PC-3 (cell line): ENCODE measurements around the gene SERAC1. TPM values are rescaled to one million over a fixed set of nuclear protein-coding genes. Genes with fewer than 3 reads are reported as not detected.

Experiments
- ATAC-seq: fragments of 200-7000 bp; cut with Tn5 transposase; 2 replicates; pipeline ENCODE4 v1.9.1; 2020; ENCODE audit warnings: mild to moderate bottlenecking, moderate library complexity
- BruUV-seq: library from RNA; stranded (reverse); fragments of 400-500 nt; replicated peaks from 2 replicates; lab custom pipeline; 2021; lab: Mats Ljungman, UMichigan
- CTCF ChIA-PET: fragments of 300-600 bp; sonication (Branson Sonifier 250); formaldehyde crosslinking; loops from one replicate; lab custom pipeline; 2022; ENCODE audit warnings: antibody characterized with exemption; lab: Charles Lee
- POLR2A ChIA-PET: fragments of 300-600 bp; sonication (Branson Sonifier 250); formaldehyde crosslinking; loops from one replicate; lab custom pipeline; 2022; ENCODE audit warnings: antibody characterized with exemption; ENCODE audit not compliant: unreplicated experiment; lab: Charles Lee
- DNase-seq: peaks from one replicate; pipeline ENCODE4 v3.0.0-alpha.2; 2015
- H2AFZ ChIP-seq: fragments of 300-600 bp; sonication (generic); 2 replicates; pipeline ENCODE4 v1.6.0; 2016; ENCODE audit warnings: antibody characterized with exemption, low read length
- H3F3A ChIP-seq: fragments of 300-600 bp; sonication (generic); one replicate; pipeline ENCODE4 v1.6.0; 2017; ENCODE audit warnings: antibody characterized with exemption, low read length, control low read depth, mild to moderate bottlenecking; ENCODE audit not compliant: unreplicated experiment
- H3K27ac ChIP-seq: fragments of 300-600 bp; sonication (generic); 2 replicates; pipeline ENCODE4 v1.5.1; 2016; ENCODE audit warnings: mild to moderate bottlenecking, low read length
- H3K27me3 ChIP-seq: fragments of 300-600 bp; sonication (generic); 2 replicates; pipeline ENCODE4 v1.6.1; 2016; ENCODE audit warnings: low read length, mixed read lengths
- H3K36me3 ChIP-seq: fragments of 300-600 bp; sonication (generic); 2 replicates; pipeline ENCODE4 v1.6.1; 2016; ENCODE audit warnings: low read depth, mixed run types, low read length, mixed read lengths
- H3K4me1 ChIP-seq: fragments of 300-600 bp; sonication (generic); 2 replicates; pipeline ENCODE4 v1.5.1; 2016; ENCODE audit warnings: low read length; ENCODE audit not compliant: insufficient read depth
- H3K4me2 ChIP-seq: fragments of 300-600 bp; sonication (generic); 2 replicates; pipeline ENCODE4 v1.6.0; 2016; ENCODE audit warnings: low read length
- H3K4me3 ChIP-seq: fragments of 300-600 bp; sonication (generic); 2 replicates; pipeline ENCODE4 v1.5.1; 2016; ENCODE audit warnings: mild to moderate bottlenecking, low read length, mixed read lengths
- H3K79me2 ChIP-seq: fragments of 300-600 bp; sonication (generic); 2 replicates; pipeline ENCODE4 v1.6.1; 2017; ENCODE audit warnings: low read length, mixed read lengths
- H3K9ac ChIP-seq: fragments of 300-600 bp; sonication (generic); 2 replicates; pipeline ENCODE4 v1.6.0; 2016; ENCODE audit warnings: mild to moderate bottlenecking, low read length
- H3K9me2 ChIP-seq: fragments of 300-600 bp; sonication (generic); replicated peaks from 2 replicates; pipeline ENCODE4 v1.6.1; 2016; ENCODE audit warnings: mixed run types, low read length, mixed read lengths
- H3K9me3 ChIP-seq: fragments of 300-600 bp; sonication (generic); 2 replicates; pipeline ENCODE4 v1.6.1; 2016; ENCODE audit warnings: low read length, mixed read lengths
- H4K20me1 ChIP-seq: fragments of 300-600 bp; sonication (generic); 2 replicates; pipeline ENCODE4 v1.6.1; 2016; ENCODE audit warnings: low read length, mixed read lengths
- EZH2 ChIP-seq: fragments of 300-600 bp; sonication (generic); IDR thresholded peaks from one replicate; pipeline ENCODE4 v1.6.1; 2017; ENCODE audit warnings: antibody characterized with exemption, mild to moderate bottlenecking, low read length; ENCODE audit not compliant: unreplicated experiment
- EZH2phosphoT487 ChIP-seq: fragments of 300-600 bp; sonication (generic); IDR thresholded peaks from 2 replicates; pipeline ENCODE4 v1.6.1; 2018; ENCODE audit warnings: mild to moderate bottlenecking, antibody characterized with exemption, low read length, borderline replicate concordance
- intact Hi-C: fragments of 100-400 bp; cut with micrococcal nuclease; formaldehyde crosslinking; loops from 2 replicates; pipeline ENCODE4 v1.9.0; 2023
- total RNA-seq: library from RNA; depleted of rRNA; stranded (reverse); fragments of >200 nt; gene quantifications from 2 replicates; pipeline ENCODE4 v1.2.3, GENCODE V29; 2014
- TF ChIP-seq, protein P1 (sequence below): fragments of 300-600 bp; sonication (generic); conservative IDR thresholded peaks from 2 replicates; pipeline ENCODE4 v1.5.1; 2017; ENCODE audit warnings: antibody characterized with exemption, low read depth, mild to moderate bottlenecking, low read length

Gene SERAC1
- total RNA-seq, 1 experiment from 2014 or later = 3.9 TPM

DNA sequence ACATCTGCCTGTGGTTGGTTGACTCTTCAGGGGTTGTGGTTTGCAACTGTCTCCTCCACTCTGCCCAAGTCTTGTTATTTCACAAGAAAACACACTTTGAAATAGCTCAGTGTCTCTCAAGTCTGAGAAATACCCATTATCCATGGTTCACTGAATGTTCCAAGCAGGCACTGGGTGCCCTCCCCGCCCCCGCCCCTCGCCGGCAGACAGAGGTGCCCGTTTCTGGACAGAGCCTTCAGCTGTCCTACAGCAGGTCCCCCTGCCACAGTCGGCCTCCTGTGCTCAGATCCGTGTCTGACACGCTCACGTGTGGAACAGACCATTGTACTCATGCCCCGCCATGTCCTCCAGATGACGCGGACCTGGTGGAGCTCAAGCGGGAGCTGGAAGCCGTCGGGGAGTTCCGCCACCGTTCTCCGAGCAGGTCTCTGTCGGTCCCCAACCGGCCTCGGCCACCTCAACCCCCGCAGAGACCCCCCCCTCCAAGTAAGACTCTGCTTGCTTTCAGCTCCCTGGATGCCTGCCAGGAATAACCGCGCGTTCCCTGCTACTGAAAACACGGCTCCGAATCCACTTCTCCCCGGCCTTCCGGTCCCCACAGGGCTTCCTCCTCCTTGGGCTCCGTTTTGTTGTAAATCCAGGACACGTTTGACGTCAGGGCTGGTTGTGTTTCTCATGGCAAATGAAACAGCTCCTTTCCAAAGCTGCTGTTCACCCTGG, 81.4 kb downstream of the SERAC1 start:
- CTCF ChIA-PET = no interaction called here
- H3K9ac ChIP-seq = no peak overlapping the region
- ATAC-seq = no peak

DNA sequence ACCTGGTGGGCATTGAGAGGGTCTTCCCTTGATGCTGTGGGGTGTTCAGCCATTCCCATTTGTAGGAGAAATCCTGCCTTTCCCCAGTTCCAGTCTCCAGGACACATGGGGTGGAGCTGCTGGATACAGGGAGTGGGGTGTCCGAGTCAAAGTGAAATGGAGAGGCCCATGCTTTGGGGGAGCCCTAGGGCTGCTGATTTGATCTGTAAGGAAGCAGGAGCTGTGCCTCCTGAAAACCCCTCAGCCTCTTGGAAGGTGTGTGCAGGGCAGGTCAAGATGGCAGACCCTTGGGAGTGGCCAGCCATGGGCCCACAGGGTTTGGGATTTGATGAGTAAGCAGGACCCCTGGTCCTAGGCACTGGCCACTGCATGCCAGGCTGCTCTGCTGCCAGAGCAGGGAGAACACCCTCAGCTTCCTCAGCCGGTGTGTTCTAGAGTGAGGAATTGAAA, 82.0 kb downstream of the SERAC1 start:
- H3K9me3 ChIP-seq = no peaks in the 10 kb centered on the region
- no peak overlapping the region for H3K4me2 ChIP-seq
- ATAC-seq = no peak
- no peaks in the 10 kb centered on the region for H3K79me2 ChIP-seq
- no peak overlapping the region for H2AFZ ChIP-seq
- no peak for DNase-seq
- POLR2A ChIA-PET = no interaction called here
- no peaks in the 10 kb centered on the region for H3K4me1 ChIP-seq
- no peaks in the 10 kb centered on the region for H3K27me3 ChIP-seq
- TF ChIP-seq EZH2phosphoT487 (no peak), EZH2 (no peak)
- TF ChIP-seq, protein P1, sequence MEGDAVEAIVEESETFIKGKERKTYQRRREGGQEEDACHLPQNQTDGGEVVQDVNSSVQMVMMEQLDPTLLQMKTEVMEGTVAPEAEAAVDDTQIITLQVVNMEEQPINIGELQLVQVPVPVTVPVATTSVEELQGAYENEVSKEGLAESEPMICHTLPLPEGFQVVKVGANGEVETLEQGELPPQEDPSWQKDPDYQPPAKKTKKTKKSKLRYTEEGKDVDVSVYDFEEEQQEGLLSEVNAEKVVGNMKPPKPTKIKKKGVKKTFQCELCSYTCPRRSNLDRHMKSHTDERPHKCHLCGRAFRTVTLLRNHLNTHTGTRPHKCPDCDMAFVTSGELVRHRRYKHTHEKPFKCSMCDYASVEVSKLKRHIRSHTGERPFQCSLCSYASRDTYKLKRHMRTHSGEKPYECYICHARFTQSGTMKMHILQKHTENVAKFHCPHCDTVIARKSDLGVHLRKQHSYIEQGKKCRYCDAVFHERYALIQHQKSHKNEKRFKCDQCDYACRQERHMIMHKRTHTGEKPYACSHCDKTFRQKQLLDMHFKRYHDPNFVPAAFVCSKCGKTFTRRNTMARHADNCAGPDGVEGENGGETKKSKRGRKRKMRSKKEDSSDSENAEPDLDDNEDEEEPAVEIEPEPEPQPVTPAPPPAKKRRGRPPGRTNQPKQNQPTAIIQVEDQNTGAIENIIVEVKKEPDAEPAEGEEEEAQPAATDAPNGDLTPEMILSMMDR = no peak
- CTCF ChIA-PET = no interaction called here
- no peak overlapping the region for H3K27ac ChIP-seq
- intact Hi-C loops = no loop called here
- H4K20me1 ChIP-seq = no peaks in the 10 kb centered on the region
- peaks cover 13% of the 10 kb centered on the region; the same call in 1 of the 2 replicates for H3K36me3 ChIP-seq
- no peak overlapping the region for H3K4me3 ChIP-seq
- no peaks in the 10 kb centered on the region for H3F3A ChIP-seq
- H3K9me2 ChIP-seq = no peaks in the 10 kb centered on the region
- no peak overlapping the region for H3K9ac ChIP-seq
- BruUV-seq = no TSS peak

More for the DNA sequence above, 81.4 kb downstream of the SERAC1 start:
- no peaks in the 10 kb centered on the region for H3K27me3 ChIP-seq
- TF ChIP-seq EZH2 (no peak), EZH2phosphoT487 (no peak)
- TF ChIP-seq, protein P1 = no peak
- intact Hi-C loops = no loop called here
- POLR2A ChIA-PET = no interaction called here
- no TSS peak for BruUV-seq
- H3K9me2 ChIP-seq = no peaks in the 10 kb centered on the region
- H3K4me3 ChIP-seq = no peak overlapping the region
- H3K9me3 ChIP-seq = no peaks in the 10 kb centered on the region
- no peaks in the 10 kb centered on the region for H4K20me1 ChIP-seq
- H3K4me2 ChIP-seq = no peak overlapping the region
- H3F3A ChIP-seq = no peaks in the 10 kb centered on the region
- H3K79me2 ChIP-seq = no peaks in the 10 kb centered on the region
- no peak overlapping the region for H2AFZ ChIP-seq
- H3K4me1 ChIP-seq = no peaks in the 10 kb centered on the region
- H3K27ac ChIP-seq = no peak overlapping the region
- peaks cover 13% of the 10 kb centered on the region; the same call in 1 of the 2 replicates for H3K36me3 ChIP-seq
- no peak for DNase-seq
